Fibroblast of mammary gland (primary cell): ENCODE data around the gene TK1.
"Not testable (repeated sequence)": the region's sequence is repeated elsewhere in the genome, so short reads cannot be mapped to it uniquely, and the experiment has no call there.

Source experiments
- DNase-seq: peaks from one replicate; pipeline ENCODE4 v3.0.0-alpha.2; 2010; ENCODE audit warnings: low read depth
- H3K4me3 ChIP-seq: 2 replicates; pipeline ENCODE4 v1.5.1; 2011; ENCODE audit warnings: low read depth, mild to moderate bottlenecking, low read length, moderate library complexity; ENCODE audit not compliant: control insufficient read depth
- CTCF ChIP-seq: conservative IDR thresholded peaks from 2 replicates; pipeline ENCODE4 v1.5.1; 2011; ENCODE audit warnings: low read depth, low read length, inconsistent platforms; ENCODE audit not compliant: control insufficient read depth, insufficient read depth

The TK1 gene

GRCh38 chr17:78142119-78142861 lies 44.6 kb downstream of the TK1 start:
- H3K4me3 ChIP-seq: no peak overlapping the region
- TF ChIP-seq CTCF: no peak
- peak; percentile 78 for DNase-seq

GRCh38 chr17:78141437-78142118 lies 45.3 kb downstream of the TK1 start:
- DNase-seq: no peak
- no peak overlapping the region for H3K4me3 ChIP-seq
- TF ChIP-seq CTCF: no peak

GRCh38 chr17:78140169-78141051 lies 46.4 kb downstream of the TK1 start:
- no peak overlapping the region for H3K4me3 ChIP-seq
- TF ChIP-seq CTCF: no peak
- peak; percentile 73 for DNase-seq

GRCh38 chr17:78139861-78140168 lies 47.0 kb downstream of the TK1 start:
- H3K4me3 ChIP-seq, DNase-seq: not testable (repeated sequence)

GRCh38 chr17:78138204-78139060 lies 48.4 kb downstream of the TK1 start:
- DNase-seq: no peak
- no peak for TF ChIP-seq CTCF
- no peak overlapping the region for H3K4me3 ChIP-seq

GRCh38 chr17:78137392-78138203 lies 49.3 kb downstream of the TK1 start:
- no peak overlapping the region for H3K4me3 ChIP-seq
- no peak for DNase-seq
- peak; percentile 23 for TF ChIP-seq CTCF
